ENCODE data around the gene CYP3A4.
"Not testable (repeated sequence)": the region's sequence is repeated elsewhere in the genome, so short reads cannot be mapped to it uniquely, and the experiment has no call there.

CYP3A4 gene

DNA sequence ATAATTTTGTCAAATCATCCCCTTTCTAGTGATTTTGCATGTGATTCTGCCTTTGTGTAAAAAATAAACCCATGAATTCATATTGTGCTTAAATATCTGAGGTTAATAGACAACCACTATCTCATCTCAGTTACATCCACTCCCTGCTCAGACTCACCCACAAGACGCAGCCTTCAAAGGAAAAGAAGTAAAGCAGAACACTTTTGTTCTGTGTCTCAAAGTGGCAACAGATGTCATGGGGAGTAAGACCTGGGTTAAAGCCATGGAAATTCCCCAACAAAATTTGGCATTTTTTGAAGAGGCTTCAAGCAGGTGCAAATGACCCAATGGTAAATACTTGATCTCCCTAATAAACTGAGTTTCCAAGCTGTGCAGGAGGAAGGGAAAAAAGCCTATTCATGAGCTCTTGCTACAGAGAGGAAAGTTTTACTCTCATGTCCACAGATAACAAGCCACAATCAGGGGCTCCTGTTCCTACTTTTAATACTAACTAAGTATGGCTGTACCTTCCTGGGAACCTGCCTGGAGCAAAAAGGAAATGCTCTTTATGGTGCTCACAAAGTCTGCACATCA, 53.7 kb downstream of the CYP3A4 start:
- no peak for DNase-seq (ENCODE audit: low read depth)
- TF ChIP-seq, protein P1, sequence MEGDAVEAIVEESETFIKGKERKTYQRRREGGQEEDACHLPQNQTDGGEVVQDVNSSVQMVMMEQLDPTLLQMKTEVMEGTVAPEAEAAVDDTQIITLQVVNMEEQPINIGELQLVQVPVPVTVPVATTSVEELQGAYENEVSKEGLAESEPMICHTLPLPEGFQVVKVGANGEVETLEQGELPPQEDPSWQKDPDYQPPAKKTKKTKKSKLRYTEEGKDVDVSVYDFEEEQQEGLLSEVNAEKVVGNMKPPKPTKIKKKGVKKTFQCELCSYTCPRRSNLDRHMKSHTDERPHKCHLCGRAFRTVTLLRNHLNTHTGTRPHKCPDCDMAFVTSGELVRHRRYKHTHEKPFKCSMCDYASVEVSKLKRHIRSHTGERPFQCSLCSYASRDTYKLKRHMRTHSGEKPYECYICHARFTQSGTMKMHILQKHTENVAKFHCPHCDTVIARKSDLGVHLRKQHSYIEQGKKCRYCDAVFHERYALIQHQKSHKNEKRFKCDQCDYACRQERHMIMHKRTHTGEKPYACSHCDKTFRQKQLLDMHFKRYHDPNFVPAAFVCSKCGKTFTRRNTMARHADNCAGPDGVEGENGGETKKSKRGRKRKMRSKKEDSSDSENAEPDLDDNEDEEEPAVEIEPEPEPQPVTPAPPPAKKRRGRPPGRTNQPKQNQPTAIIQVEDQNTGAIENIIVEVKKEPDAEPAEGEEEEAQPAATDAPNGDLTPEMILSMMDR (IDR thresholded peaks at IDR 0.05; ENCODE audit: control insufficient read depth, extremely low read depth, insufficient read depth), result no peak

DNA sequence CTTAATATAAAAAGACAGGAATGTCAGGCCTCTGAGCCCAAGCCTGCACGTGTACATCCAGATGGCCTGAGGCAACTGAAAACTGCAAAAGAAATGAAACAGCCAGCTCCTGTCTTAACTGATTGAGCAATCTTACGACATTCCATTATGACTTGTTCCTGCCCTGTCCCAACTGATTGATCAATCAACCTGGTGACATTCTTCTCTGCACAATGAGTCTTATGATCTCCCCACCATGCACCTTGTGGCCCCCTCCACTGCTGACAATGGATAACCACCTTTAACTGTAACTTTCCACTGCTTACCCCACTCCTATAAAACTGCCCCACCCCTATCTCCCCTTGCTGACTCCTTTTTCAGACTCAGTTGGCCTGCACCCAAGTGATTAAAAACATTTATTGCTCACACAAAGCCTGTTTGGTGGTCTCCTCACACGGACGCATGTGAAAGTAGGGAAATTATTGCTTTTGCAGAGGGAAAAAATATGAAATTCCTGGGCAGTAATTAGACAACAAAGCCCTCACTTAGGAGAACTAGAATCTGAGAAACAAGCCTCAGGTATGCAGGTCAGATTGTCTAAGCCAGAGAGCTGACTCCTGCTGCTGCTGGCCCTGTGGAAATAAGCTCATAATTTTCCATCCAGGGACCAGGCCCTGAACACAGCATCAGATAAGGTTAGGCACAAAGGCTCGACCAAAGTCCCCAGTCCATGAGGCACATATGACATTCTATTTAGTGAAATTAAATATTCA, 54.3 kb downstream of the CYP3A4 start:
- TF ChIP-seq, protein P1 (IDR thresholded peaks at IDR 0.05; ENCODE audit: control insufficient read depth, extremely low read depth, insufficient read depth), result no peak
- H3K4me3 ChIP-seq (ENCODE audit: low read depth, low read length), result no peak overlapping the region
- no peak for DNase-seq (ENCODE audit: low read depth)

More for the DNA sequence above, 53.7 kb downstream of the CYP3A4 start:
- H3K4me3 ChIP-seq (ENCODE audit: low read depth, low read length), result no peak overlapping the region

DNA sequence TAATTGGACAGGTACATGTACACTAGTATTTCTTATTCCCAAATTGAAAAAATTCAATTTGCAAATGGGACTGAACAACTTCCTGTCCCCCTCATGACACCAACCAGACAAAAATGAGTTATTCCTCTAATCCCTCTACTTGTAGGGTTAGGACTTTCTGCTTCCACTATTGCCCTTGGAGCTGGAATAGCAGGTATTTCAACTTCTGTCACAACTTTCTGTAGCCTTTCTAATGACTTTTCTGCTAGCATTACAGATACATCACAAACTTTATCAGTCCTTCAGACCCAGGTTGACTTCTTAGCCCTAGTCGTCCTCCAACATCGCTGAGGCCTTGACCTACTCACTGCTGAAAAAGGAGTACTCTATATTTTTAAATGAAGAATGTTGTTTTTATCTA, 55.4 kb downstream of the CYP3A4 start:
- TF ChIP-seq, protein P1 (IDR thresholded peaks at IDR 0.05; ENCODE audit: control insufficient read depth, extremely low read depth, insufficient read depth), result no peak
- DNase-seq (ENCODE audit: low read depth), result no peak
- H3K4me3 ChIP-seq (ENCODE audit: low read depth, low read length), result no peak overlapping the region

DNA sequence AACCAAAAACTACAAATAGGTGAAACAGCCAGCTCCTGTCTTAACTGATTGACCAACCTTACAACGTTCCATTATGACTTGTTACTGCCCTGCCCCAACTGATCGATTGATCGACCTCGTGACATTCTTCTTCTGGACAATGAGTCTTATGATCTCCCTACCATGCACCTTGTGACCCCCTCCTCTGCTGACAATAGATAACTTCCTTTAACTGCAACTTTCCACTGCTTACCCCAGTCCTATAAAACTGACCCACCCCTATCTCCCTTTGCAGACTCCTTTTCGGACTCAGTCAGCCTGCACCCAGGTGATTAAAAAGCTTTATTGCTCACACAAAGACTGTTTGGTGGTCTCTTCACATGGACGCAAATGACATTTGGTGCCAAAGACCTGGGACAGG, 60.8 kb downstream of the CYP3A4 start:
- not testable (repeated sequence) for H3K4me3 ChIP-seq (ENCODE audit: low read depth, low read length); DNase-seq (ENCODE audit: low read depth)

DNA sequence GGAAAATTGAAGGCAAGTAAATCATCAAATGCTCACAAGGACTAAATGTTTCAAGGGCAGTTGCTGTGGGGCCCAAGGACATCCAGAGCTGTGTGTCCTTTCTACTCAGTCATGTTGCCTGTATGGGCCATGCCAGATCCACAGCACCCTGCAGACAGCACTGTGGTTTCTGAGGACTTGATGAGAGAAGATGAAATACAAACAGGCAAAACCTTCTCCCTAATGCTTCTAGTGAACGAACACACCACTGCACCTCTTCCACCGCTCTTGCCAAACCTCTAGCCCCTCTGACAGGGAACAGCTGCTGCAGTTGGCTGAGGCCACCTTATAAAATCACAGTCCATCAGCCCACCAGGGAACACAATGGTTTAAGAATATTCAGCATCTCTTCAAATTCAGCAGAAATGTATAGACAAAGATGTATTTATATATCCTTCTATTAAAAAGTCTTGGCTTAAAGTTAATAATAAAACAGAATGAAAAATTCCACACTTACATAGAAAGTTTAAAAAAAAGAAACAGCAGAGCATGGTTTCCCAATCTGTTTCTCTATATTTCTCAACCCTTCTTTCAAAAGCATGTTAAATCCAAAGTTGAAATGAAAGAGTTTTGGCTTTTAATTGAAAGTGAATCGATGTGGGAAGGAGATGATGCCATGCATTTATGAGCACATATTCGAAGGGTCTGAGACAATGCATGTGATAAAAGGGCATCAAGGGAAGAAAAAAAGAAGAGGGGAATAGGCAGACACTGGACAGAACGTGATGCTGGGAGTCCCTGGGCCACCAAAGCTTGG, 63.0 kb downstream of the CYP3A4 start:
- TF ChIP-seq, protein P1 (IDR thresholded peaks at IDR 0.05; ENCODE audit: control insufficient read depth, extremely low read depth, insufficient read depth), result no peak
- DNase-seq (ENCODE audit: low read depth), result no peak
- H3K4me3 ChIP-seq (ENCODE audit: low read depth, low read length), result no peak overlapping the region

DNA sequence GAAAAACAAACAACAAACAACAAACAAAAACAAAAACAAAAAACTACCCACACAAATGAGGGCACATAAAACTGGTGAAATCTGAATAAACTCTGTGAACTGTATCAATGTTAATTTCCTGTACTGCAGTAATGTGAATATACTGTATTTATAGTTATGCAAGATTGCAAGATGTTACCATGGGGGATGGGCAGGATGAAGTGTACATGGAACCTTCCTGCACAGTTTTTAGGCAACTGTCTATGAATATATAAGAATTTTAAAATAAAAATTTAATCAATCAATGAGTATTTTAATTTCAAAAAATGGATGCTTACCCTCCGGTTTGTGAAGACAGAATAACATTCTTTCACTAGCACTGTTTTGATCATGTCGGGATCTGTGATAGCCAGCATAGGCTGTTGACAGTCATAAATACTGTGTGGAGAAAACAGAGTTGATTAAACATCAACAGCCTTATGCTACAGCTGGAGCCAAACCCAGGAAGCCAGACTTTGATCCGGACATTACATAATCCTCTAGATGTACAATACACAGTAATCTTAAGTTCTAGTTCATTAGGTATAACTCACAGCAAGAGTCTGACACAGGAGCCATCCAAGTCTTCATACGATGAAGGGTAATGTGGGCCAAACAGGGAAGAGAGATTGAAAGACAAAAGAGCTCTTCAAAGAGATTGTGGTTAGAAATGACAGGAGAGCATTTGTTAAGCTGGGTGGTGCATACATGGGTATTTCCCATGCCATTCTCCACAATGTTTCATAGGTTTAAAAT, 63.8 kb downstream of the CYP3A4 start:
- no peak for DNase-seq (ENCODE audit: low read depth)
- TF ChIP-seq, protein P1 (IDR thresholded peaks at IDR 0.05; ENCODE audit: control insufficient read depth, extremely low read depth, insufficient read depth), result no peak
- H3K4me3 ChIP-seq (ENCODE audit: low read depth, low read length), result no peak overlapping the region
